ENCODE data around the gene MOGAT1.

Gene MOGAT1

GRCh38 chr2:222733846-222734702, 62.6 kb downstream of the MOGAT1 start:
- POLR2A ChIA-PET = no interaction called here
- no peak for TF ChIP-seq CTCF (IDR thresholded peaks at IDR 0.05; ENCODE audit: control extremely low read depth, extremely low read depth, low read depth, missing control alignments)
- no peak for DNase-seq (ENCODE audit: extremely low spot score)
- CTCF ChIA-PET = interaction anchor here (0.9 to 2.2 kb wide), 8 partner anchors 9 to 84 kb away, joined by 3 to 8 read pairs (median 3); no protein-coding TSS in a partner anchor

- DNase-seq (ENCODE audit: extremely low spot score) = peak; percentile 45
- POLR2A ChIA-PET = no interaction called here
- TF ChIP-seq CTCF (IDR thresholded peaks at IDR 0.05; ENCODE audit: control extremely low read depth, extremely low read depth, low read depth, missing control alignments) = no peak
- CTCF ChIA-PET = interaction anchor here (0.9 to 2.2 kb wide), 10 partner anchors 8 to 83 kb away, joined by 3 to 8 read pairs (median 4); no protein-coding TSS in a partner anchor
Observed at GRCh38 chr2:222734703-222735014, 63.2 kb downstream of the MOGAT1 start.

GRCh38 chr2:222736301-222736700, 64.8 kb downstream of the MOGAT1 start:
- ChIA-PET CTCF (interaction anchor here (0.6 to 1.6 kb wide), 3 partner anchors 26 to 28 kb away, joined by 3 to 4 read pairs (median 4); no protein-coding TSS in a partner anchor), POLR2A (no interaction called here)
- DNase-seq (ENCODE audit: extremely low spot score) = no peak
- no peak for TF ChIP-seq CTCF (IDR thresholded peaks at IDR 0.05; ENCODE audit: control extremely low read depth, extremely low read depth, low read depth, missing control alignments)

- POLR2A ChIA-PET = no interaction called here
- no peak for DNase-seq (ENCODE audit: extremely low spot score)
- CTCF ChIA-PET = interaction anchor here (1.7 kb wide), 1 partner anchor 21 kb away, joined by 3 read pairs; no protein-coding TSS in a partner anchor
- TF ChIP-seq CTCF (IDR thresholded peaks at IDR 0.05; ENCODE audit: control extremely low read depth, extremely low read depth, low read depth, missing control alignments) = no peak
Observed at GRCh38 chr2:222736924-222737323, 65.5 kb downstream of the MOGAT1 start.

- DNase-seq (ENCODE audit: extremely low spot score) = no peak
- POLR2A ChIA-PET = no interaction called here
- no peak for TF ChIP-seq CTCF (IDR thresholded peaks at IDR 0.05; ENCODE audit: control extremely low read depth, extremely low read depth, low read depth, missing control alignments)
- CTCF ChIA-PET = interaction anchor here (1.7 kb wide), 1 partner anchor 22 kb away, joined by 3 read pairs; no protein-coding TSS in a partner anchor
Observed at GRCh38 chr2:222738312-222738711, 66.9 kb downstream of the MOGAT1 start.

GRCh38 chr2:222738809-222739208, 67.4 kb downstream of the MOGAT1 start:
- POLR2A ChIA-PET = no interaction called here
- CTCF ChIA-PET = interaction anchor here (0.9 kb wide), 1 partner anchor 8 kb away, joined by 3 read pairs; no protein-coding TSS in a partner anchor
- no peak for TF ChIP-seq CTCF (IDR thresholded peaks at IDR 0.05; ENCODE audit: control extremely low read depth, extremely low read depth, low read depth, missing control alignments)
- no peak for DNase-seq (ENCODE audit: extremely low spot score)
